Upper lobe of left lung (tissue), 6 donors: ENCODE measurements around the gene CDH22. TPM values are rescaled to one million over a fixed set of nuclear protein-coding genes. Genes with fewer than 3 reads are reported as not detected.

Source experiments
- ATAC-seq, 2 donors: fragments of 200-7000 bp; cut with Tn5 transposase; one replicate each; pipeline ENCODE4 v1.9.1; 2022; ENCODE audit warnings: mild to moderate bottlenecking in 2 of 2, moderate library complexity in 2 of 2; ENCODE audit not compliant: low FRiP score in 2 of 2
- DNase-seq, 2 donors: peaks; one replicate each; pipeline ENCODE4 v3.0.0-alpha.2; 2019 to 2020
- H3K27ac ChIP-seq, 4 donors: fragments of 200-600 bp; sonication (generic); one replicate each; pipeline ENCODE4 v1.5.1; 2016 to 2019
- H3K27me3 ChIP-seq, 4 donors: fragments of 200-600 bp; sonication (generic); one replicate each; pipeline ENCODE4 v1.5.1; 2017 to 2019
- H3K36me3 ChIP-seq, 4 donors: fragments of 200-600 bp; sonication (generic); one replicate each; pipeline ENCODE4 v1.5.1; 2016 to 2019
- H3K4me1 ChIP-seq, 4 donors: fragments of 200-600 bp; sonication (generic); one replicate each; pipeline ENCODE4 v1.5.1; 2018 to 2019
- H3K4me3 ChIP-seq, 4 donors: fragments of 200-600 bp; sonication (generic); one replicate each; pipeline ENCODE4 v1.5.1; 2017 to 2019; ENCODE audit warnings: mild to moderate bottlenecking in 2 of 4, moderate library complexity in 1 of 4
- H3K9me3 ChIP-seq, 4 donors: fragments of 200-600 bp; sonication (generic); one replicate each; pipeline ENCODE4 v1.5.1; 2018 to 2019
- CTCF ChIP-seq, 6 experiments: fragments of 450-650 bp in 4 of 6; fragments of 200-600 bp in 2 of 6; sonication (generic) in 2 of 6; IDR thresholded peaks; one replicate each; pipeline ENCODE4 v1.5.1; 2016 to 2019; ENCODE audit warnings: antibody characterized with exemption in 6 of 6
- EP300 ChIP-seq, 4 donors: sonication (generic); formaldehyde crosslinking; IDR thresholded peaks; one replicate each; pipeline ENCODE4 v1.5.1; 2017; ENCODE audit warnings: antibody characterized with exemption in 4 of 4, control low read depth in 2 of 4
- POLR2A ChIP-seq, 4 donors: fragments of 450-650 bp; IDR thresholded peaks; one replicate each; pipeline ENCODE4 v1.5.1; 2016 to 2017; ENCODE audit warnings: antibody characterized with exemption in 4 of 4, mild to moderate bottlenecking in 2 of 4
- POLR2AphosphoS5 ChIP-seq, 2 donors: sonication (generic); formaldehyde crosslinking; IDR thresholded peaks; one replicate each; pipeline ENCODE4 v1.5.1; 2017; ENCODE audit warnings: antibody characterized with exemption in 2 of 2
- WGBS, 2 donors: methylation state at CpG; one replicate each; pipeline ENCODE4 v1.1.5; 2017 to 2018; 5-methylcytosine and 5-hydroxymethylcytosine counted together
- total RNA-seq, 6 donors: library from RNA; depleted of rRNA in 4 of 6; stranded (reverse); fragments of >200 nt in 4 of 6; gene quantifications; one replicate each; pipeline versions ENCODE4 v1.1.0 to v1.2.1, GENCODE V29; 2016 to 2021
- donor health status: DM: no; HTN: no; CAD: no; lungs with moderate emphysema.
- donor health status: DM: no; HTN: yes; CAD: no; lungs with severe emphysema.

Gene CDH22
- total RNA-seq, 6 donors from 2014 or later = 0.10 to 0.40 (median 0.24) TPM; not detected in 2

GRCh38 chr20:46312075-46312944 lies 4.0 kb upstream of the CDH22 start:
- H3K27me3 ChIP-seq = peaks cover 2 to 58% (median 35%) of the 10 kb centered on the region in 4 donors
- TF ChIP-seq EP300 (IDR thresholded peaks at IDR 0.05) = no peak
- TF ChIP-seq CTCF (IDR thresholded peaks at IDR 0.05) = no peak
- TF ChIP-seq POLR2A (IDR thresholded peaks at IDR 0.05) = no peak
- no peak for TF ChIP-seq POLR2AphosphoS5 (IDR thresholded peaks at IDR 0.05)
- DNase-seq = peak in 1 of 2 donors; percentile 81
- ATAC-seq = no peak
- H3K4me1 ChIP-seq = peaks cover 18 to 28% (median 21%) of the 10 kb centered on the region in 4 donors
- WGBS, 2 donors = 2 to 5% methylated on average over 28 to 35 of the region's 47 CpGs
- H3K9me3 ChIP-seq = no peaks in the 10 kb centered on the region
- H3K36me3 ChIP-seq = no peaks in the 10 kb centered on the region
- no peak overlapping the region for H3K4me3 ChIP-seq
- no peak overlapping the region for H3K27ac ChIP-seq

DNA sequence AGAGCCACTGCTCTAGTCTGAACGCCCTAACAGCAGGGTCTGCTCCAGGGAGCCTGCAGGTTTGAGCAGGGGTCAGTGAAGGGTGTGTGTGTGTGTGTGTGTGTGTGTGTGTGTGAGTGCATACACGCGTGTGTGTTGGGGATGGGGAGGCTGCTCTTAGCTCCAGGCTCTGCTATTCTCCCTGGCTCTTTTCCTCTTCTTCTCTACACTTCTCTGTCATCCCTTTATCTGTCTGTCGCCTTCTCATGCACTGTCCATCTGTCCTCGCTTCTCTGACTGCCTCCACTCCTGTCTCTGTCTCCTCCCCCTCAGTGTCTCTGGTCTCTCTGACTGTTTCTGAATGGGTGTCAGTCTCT lies 3.4 kb upstream of the CDH22 start:
- Histone ChIP-seq H3K36me3 (no peaks in the 10 kb centered on the region), H3K27me3 (peaks cover 2 to 60% (median 37%) of the 10 kb centered on the region in 4 donors), H3K27ac (no peak overlapping the region), H3K4me3 (no peak overlapping the region), H3K4me1 (peaks cover 23 to 34% (median 25%) of the 10 kb centered on the region in 4 donors), H3K9me3 (no peaks in the 10 kb centered on the region)
- WGBS, 2 donors = 13 to 21% methylated on average over 5 of the region's 5 CpGs
- ATAC-seq (no peak), DNase-seq (no peak)
- TF ChIP-seq POLR2AphosphoS5 (IDR thresholded peaks at IDR 0.05) = no peak
- no peak for TF ChIP-seq EP300 (IDR thresholded peaks at IDR 0.05)
- TF ChIP-seq POLR2A (IDR thresholded peaks at IDR 0.05) = no peak
- TF ChIP-seq CTCF (IDR thresholded peaks at IDR 0.05) = no peak

GRCh38 chr20:46311039-46311650 lies 2.8 kb upstream of the CDH22 start:
- Histone ChIP-seq H3K27me3 (peaks cover 2 to 61% (median 36%) of the 10 kb centered on the region in 4 donors), H3K36me3 (no peaks in the 10 kb centered on the region), H3K4me3 (no peak overlapping the region), H3K27ac (no peak overlapping the region), H3K9me3 (no peaks in the 10 kb centered on the region), H3K4me1 (peaks cover 23 to 35% (median 25%) of the 10 kb centered on the region in 4 donors)
- ATAC-seq = no peak
- TF ChIP-seq POLR2A (IDR thresholded peaks at IDR 0.05) (no peak), EP300 (IDR thresholded peaks at IDR 0.05) (no peak), CTCF (IDR thresholded peaks at IDR 0.05) (no peak), POLR2AphosphoS5 (IDR thresholded peaks at IDR 0.05) (no peak)
- DNase-seq = no peak
- 17 to 18% methylated on average over 5 of the region's 5 CpGs for WGBS, 2 donors

GRCh38 chr20:46309945-46310344 lies 1.6 kb upstream of the CDH22 start:
- Histone ChIP-seq H3K9me3 (no peaks in the 10 kb centered on the region), H3K4me1 (peaks cover 23 to 35% (median 25%) of the 10 kb centered on the region in 4 donors), H3K4me3 (no peak overlapping the region), H3K36me3 (no peaks in the 10 kb centered on the region), H3K27me3 (peaks cover 2 to 59% (median 36%) of the 10 kb centered on the region in 4 donors), H3K27ac (no peak overlapping the region)
- TF ChIP-seq POLR2AphosphoS5 (IDR thresholded peaks at IDR 0.05) (no peak), EP300 (IDR thresholded peaks at IDR 0.05) (no peak), CTCF (IDR thresholded peaks at IDR 0.05) (no peak), POLR2A (IDR thresholded peaks at IDR 0.05) (no peak)
- WGBS, 2 donors = 53 to 67% methylated on average over 2 of the region's 2 CpGs
- DNase-seq (no peak), ATAC-seq (no peak)
